CD14-positive monocyte (primary cell): ENCODE results near the gene OR5D14. TPM values are rescaled to one million over a fixed set of nuclear protein-coding genes. Genes with fewer than 3 reads are reported as not detected.

Experiments
- DNase-seq, 3 donors: peaks; one replicate each; pipeline ENCODE4 v3.0.0-alpha.2; 2011 to 2022
- H2AFZ ChIP-seq: 2 replicates; pipeline ENCODE4 v1.6.0; 2012; ENCODE audit warnings: mild to moderate bottlenecking, low read depth, low read length, inconsistent platforms; ENCODE audit not compliant: insufficient read depth, poor library complexity, severe bottlenecking
- H3K27ac ChIP-seq, 2 donors: 1 replicate in 1 of 2; 2 replicates in 1 of 2; pipeline ENCODE4 v1.5.1; 2012 to 2013; ENCODE audit warnings: low read length in 2 of 2, control low read depth in 1 of 2, inconsistent platforms in 1 of 2, low read depth in 1 of 2, mild to moderate bottlenecking in 1 of 2
- H3K27me3 ChIP-seq, 2 donors: one replicate each; pipeline versions ENCODE4 v1.6.0 to v1.6.1; 2011 to 2013; ENCODE audit warnings: low read length in 2 of 2; ENCODE audit not compliant: control insufficient read depth in 2 of 2, insufficient read depth in 2 of 2
- H3K36me3 ChIP-seq, 2 donors: replicated peaks in 1 of 2; 1 replicate in 1 of 2; 2 replicates in 1 of 2; pipeline versions ENCODE4 v1.5.1 to v1.6.1; 2012 to 2013; ENCODE audit warnings: low read length in 2 of 2, control low read depth in 1 of 2, inconsistent platforms in 1 of 2, mild to moderate bottlenecking in 1 of 2; ENCODE audit not compliant: insufficient read depth in 2 of 2, control insufficient read depth in 1 of 2
- H3K4me1 ChIP-seq, 2 donors: 1 replicate in 1 of 2; 2 replicates in 1 of 2; pipeline versions ENCODE4 v1.5.1 to v1.6.1; 2012 to 2013; ENCODE audit warnings: low read length in 2 of 2, control low read depth in 1 of 2, inconsistent platforms in 1 of 2, mild to moderate bottlenecking in 1 of 2, moderate library complexity in 1 of 2; ENCODE audit not compliant: insufficient read depth in 2 of 2, control insufficient read depth in 1 of 2
- H3K4me2 ChIP-seq: replicated peaks from 2 replicates; pipeline ENCODE3; 2012; ENCODE audit warnings: low read length, moderate library complexity, mild to moderate bottlenecking; ENCODE audit not compliant: poor library complexity, severe bottlenecking; ENCODE audit errors: extremely low read depth
- H3K4me3 ChIP-seq, 3 experiments: fragments of 200-600 bp in 1 of 3; sonication (generic) in 1 of 3; replicated peaks in 1 of 3; 1 replicate in 2 of 3; 2 replicates in 1 of 3; pipeline ENCODE4 v1.5.1; 2011 to 2013; ENCODE audit warnings: low read length in 3 of 3, mild to moderate bottlenecking in 3 of 3, control low read depth in 2 of 3, low read depth in 2 of 3, inconsistent platforms in 1 of 3, moderate library complexity in 1 of 3
- H3K79me2 ChIP-seq: 2 replicates; pipeline ENCODE4 v1.6.0; 2012; ENCODE audit warnings: mild to moderate bottlenecking, control low read depth, inconsistent platforms, low read length, moderate library complexity; ENCODE audit not compliant: insufficient read depth
- H3K9ac ChIP-seq: 2 replicates; pipeline ENCODE4 v1.6.0; 2017; ENCODE audit warnings: low read length, mild to moderate bottlenecking; ENCODE audit not compliant: insufficient read depth, poor library complexity, severe bottlenecking
- H3K9me3 ChIP-seq, 2 donors: replicated peaks in 1 of 2; 1 replicate in 1 of 2; 2 replicates in 1 of 2; pipeline versions ENCODE4 v1.5.1 to v1.6.1; 2012 to 2013; ENCODE audit warnings: low read length in 2 of 2, control low read depth in 1 of 2; ENCODE audit not compliant: control insufficient read depth in 1 of 2, insufficient read depth in 1 of 2
- H4K20me1 ChIP-seq: 2 replicates; pipeline ENCODE4 v1.6.0; 2012; ENCODE audit warnings: mild to moderate bottlenecking, low read length, control low read depth, moderate library complexity; ENCODE audit not compliant: insufficient read depth
- H3K27ac Mint-ChIP-seq, 7 donors: one replicate each; pipeline ENCODE4 v1.8.0; 2020; ENCODE audit warnings: mild to moderate bottlenecking in 7 of 7, mixed read lengths in 7 of 7, moderate library complexity in 6 of 7, inconsistent platforms in 2 of 7
- H3K27me3 Mint-ChIP-seq, 3 donors: one replicate each; pipeline ENCODE4 v1.8.0; 2021 to 2022; ENCODE audit warnings: low read depth in 3 of 3, mild to moderate bottlenecking in 3 of 3, mixed read lengths in 3 of 3, moderate library complexity in 3 of 3, inconsistent platforms in 1 of 3
- H3K36me3 Mint-ChIP-seq, 2 donors: one replicate each; pipeline ENCODE4 v1.8.0; 2020; ENCODE audit warnings: mixed read lengths in 2 of 2, inconsistent platforms in 1 of 2, mild to moderate bottlenecking in 1 of 2
- H3K4me1 Mint-ChIP-seq: one replicate; pipeline ENCODE4 v1.8.0; 2020; ENCODE audit warnings: mild to moderate bottlenecking, mixed read lengths
- H3K4me3 Mint-ChIP-seq, 2 donors: one replicate each; pipeline ENCODE4 v1.8.0; 2020; ENCODE audit warnings: mild to moderate bottlenecking in 2 of 2, mixed read lengths in 2 of 2, moderate library complexity in 1 of 2
- H3K9me3 Mint-ChIP-seq, 7 donors: one replicate each; pipeline ENCODE4 v1.8.0; 2020 to 2022; ENCODE audit warnings: mixed read lengths in 7 of 7, mild to moderate bottlenecking in 6 of 7, moderate library complexity in 6 of 7, inconsistent platforms in 2 of 7
- CTCF ChIP-seq: fragments of 200-600 bp; IDR thresholded peaks from one replicate; pipeline ENCODE4 v1.8.0; 2022; ENCODE audit warnings: antibody characterized with exemption, mild to moderate bottlenecking
- WGBS: methylation state at CpG from one replicate; pipeline ENCODE4 v1.1.5; 2013; ENCODE audit warnings: missing lambda C conversion rate; ENCODE audit not compliant: insufficient coverage; 5-methylcytosine and 5-hydroxymethylcytosine counted together
- intact Hi-C, 2 donors: fragments of 100-400 bp; cut with micrococcal nuclease; formaldehyde crosslinking; loops; one replicate each; pipeline versions ENCODE4 v1.15.0 to v1.15.1; 2023
- polyA plus RNA-seq, 3 donors: library from polyadenylated mRNA; depleted of rRNA in 1 of 3; unstranded in 2 of 3; stranded (reverse) in 1 of 3; fragments of 300-500 nt in 2 of 3; fragments of >200 nt in 1 of 3; fragmentation: Illumina TruSeq in 2 of 3; gene quantifications; 1 replicate in 2 of 3; 2 replicates in 1 of 3; pipeline ENCODE4 v1.2.3, GENCODE V29; 2012 to 2021

OR5D14 gene
- polyA plus RNA-seq, 3 donors: not detected

GRCh38 chr11:55819330-55819729 is 24.0 kb downstream of the OR5D14 start, which contains the start of gene OR5D18:
OR5D18 (plus strand) TSS chr11:55819630; CDS start chr11:55819630, 0 bp downstream.
- H3K27ac Mint-ChIP-seq: no peak within 1 kb of the TSS
- Histone ChIP-seq H3K27me3 (no peaks in the 10 kb centered on the region), H2AFZ (no peak within 1 kb of the TSS), H3K79me2 (no peaks in the 10 kb centered on the region), H3K9me3 (peaks cover 11 to 16% of the 10 kb centered on the region in 2 donors), H3K4me1 (no peaks in the 10 kb centered on the region), H3K9ac (no peak within 1 kb of the TSS), H3K4me2 (no peak within 1 kb of the TSS), H3K27ac (no peak within 1 kb of the TSS), H3K36me3 (no peaks in the 10 kb centered on the region), H4K20me1 (no peaks in the 10 kb centered on the region), H3K4me3 (no peak within 1 kb of the TSS)
- no peaks in the 10 kb centered on the region for H3K36me3 Mint-ChIP-seq
- no peaks in the 10 kb centered on the region for H3K27me3 Mint-ChIP-seq
- DNase-seq: no peak
- peaks cover 0 to 12% (median 9%) of the 10 kb centered on the region in 7 donors for H3K9me3 Mint-ChIP-seq
- no peak for TF ChIP-seq CTCF
- no peak within 1 kb of the TSS for H3K4me3 Mint-ChIP-seq
- WGBS: 100% methylated on average over 1 of the region's 5 CpGs
- no peaks in the 10 kb centered on the region for H3K4me1 Mint-ChIP-seq
- intact Hi-C loops: no loop called here

GRCh38 chr11:55826919-55827318 is 31.6 kb downstream of the OR5D14 start, which contains the start of gene OR5L2:
OR5L2 (plus strand) TSS chr11:55827219; CDS start chr11:55827219, 0 bp downstream.
- no peak within 1 kb of the TSS for H3K27ac ChIP-seq
- H3K4me3 Mint-ChIP-seq: no peak within 1 kb of the TSS
- H3K79me2 ChIP-seq: no peaks in the 10 kb centered on the region
- H3K9me3 Mint-ChIP-seq: peaks cover 0 to 11% (median 0%) of the 10 kb centered on the region in 7 donors
- H3K27me3 Mint-ChIP-seq: no peaks in the 10 kb centered on the region
- no peaks in the 10 kb centered on the region for H3K36me3 ChIP-seq
- H3K9ac ChIP-seq: no peak within 1 kb of the TSS
- no peaks in the 10 kb centered on the region for H3K4me1 Mint-ChIP-seq
- intact Hi-C loops: no loop called here
- TF ChIP-seq CTCF: no peak
- H3K4me1 ChIP-seq: no peaks in the 10 kb centered on the region
- peaks cover 3 to 8% of the 10 kb centered on the region in 2 donors for H3K9me3 ChIP-seq
- no peaks in the 10 kb centered on the region for H3K36me3 Mint-ChIP-seq
- no peaks in the 10 kb centered on the region for H4K20me1 ChIP-seq
- no peak within 1 kb of the TSS for H3K4me3 ChIP-seq
- no peak for DNase-seq
- no peaks in the 10 kb centered on the region for H3K27me3 ChIP-seq
- H3K27ac Mint-ChIP-seq: no peak within 1 kb of the TSS
- no peak within 1 kb of the TSS for H3K4me2 ChIP-seq
- H2AFZ ChIP-seq: no peak within 1 kb of the TSS
